Kasumi-1 (cell line): ENCODE measurements around the gene LYVE1.
A peak's percentile ranks its signal among the peaks of the same experiment; 100 is the strongest.

Experiments used
- DNase-seq, 2 experiments: peaks; one replicate each; lab custom pipeline; 2025; lab: John Stamatoyannopoulos, UW

Gene LYVE1

DNA sequence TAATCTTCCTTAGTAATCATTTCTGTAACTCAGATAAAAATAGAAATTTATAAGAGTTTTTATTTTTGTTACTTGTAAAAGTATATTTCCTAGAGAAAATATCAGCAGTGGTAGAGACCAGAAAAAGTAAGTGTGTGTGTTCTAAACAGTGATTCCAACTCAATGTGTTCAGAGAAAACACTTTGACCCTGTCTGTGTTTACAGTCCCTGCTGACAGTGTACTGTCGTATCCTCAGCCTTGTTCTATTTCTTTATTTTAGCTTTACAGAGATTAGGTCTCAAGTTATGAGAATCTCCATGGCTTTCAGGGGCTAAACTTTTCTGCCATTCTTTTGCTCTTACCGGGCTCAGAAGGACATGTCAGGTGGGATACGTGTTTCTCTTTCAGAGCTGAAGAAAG lies 10.2 kb downstream of the LYVE1 start:
- no peak for DNase-seq

DNA sequence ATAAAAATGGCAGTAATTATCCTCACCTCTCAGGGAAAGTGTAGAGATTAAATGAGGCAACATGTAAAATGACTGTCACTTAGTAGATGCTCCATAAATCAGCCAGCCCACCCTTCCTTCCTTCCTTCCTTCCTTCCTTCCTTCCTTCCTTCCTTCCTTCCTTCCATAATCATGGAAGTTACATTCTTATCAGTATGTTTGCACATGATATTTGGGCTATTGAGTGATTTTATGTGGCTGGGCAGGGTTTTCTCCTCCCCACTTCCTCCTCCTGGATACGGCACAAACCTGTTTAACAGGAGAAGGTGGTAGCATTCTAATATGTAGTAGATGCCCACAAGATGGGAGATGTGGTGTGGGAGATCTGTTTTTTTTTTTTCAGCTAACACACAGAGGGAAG lies 11.9 kb downstream of the LYVE1 start:
- DNase-seq = no peak

DNA sequence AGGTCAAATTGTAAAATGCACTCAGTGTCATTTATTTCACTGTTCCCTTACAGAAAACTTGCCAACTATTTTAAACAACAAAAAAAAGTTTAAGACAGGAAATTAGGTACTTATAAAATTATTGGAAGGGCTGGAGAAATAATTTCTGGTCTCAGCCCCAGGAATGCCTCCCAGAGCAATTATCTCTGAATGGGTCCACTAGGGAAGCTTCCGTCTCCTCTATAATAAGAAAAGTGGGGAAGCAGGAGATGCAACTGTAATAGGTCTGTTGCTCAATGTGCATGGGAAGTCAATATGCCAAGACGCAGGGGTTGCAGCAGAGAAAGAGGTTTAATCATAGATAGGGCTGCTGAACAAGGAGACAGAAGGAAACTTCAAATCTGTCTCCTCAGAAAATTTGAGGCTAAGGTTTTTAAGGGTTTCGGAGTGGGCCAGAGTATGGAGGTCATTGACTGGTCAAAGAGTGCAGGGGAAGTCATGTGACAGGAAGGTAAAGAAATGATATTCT lies 16.6 kb downstream of the LYVE1 start:
- no peak for DNase-seq

DNA sequence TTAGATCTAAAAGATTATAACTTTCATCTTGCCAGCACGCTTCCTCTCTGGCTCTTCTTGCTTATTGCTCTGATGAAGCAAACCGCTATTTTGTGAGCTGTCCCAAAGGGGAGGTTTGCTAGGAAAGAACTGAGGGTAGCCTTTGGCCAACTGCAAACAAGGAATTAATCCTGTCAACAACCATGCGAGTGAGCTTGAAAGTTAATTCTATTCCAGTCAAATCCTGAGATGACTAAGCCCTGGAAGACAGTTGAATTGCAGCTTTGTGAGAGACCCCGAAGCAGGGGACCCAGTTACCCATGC lies 17.2 kb downstream of the LYVE1 start:
- DNase-seq = no peak

DNA sequence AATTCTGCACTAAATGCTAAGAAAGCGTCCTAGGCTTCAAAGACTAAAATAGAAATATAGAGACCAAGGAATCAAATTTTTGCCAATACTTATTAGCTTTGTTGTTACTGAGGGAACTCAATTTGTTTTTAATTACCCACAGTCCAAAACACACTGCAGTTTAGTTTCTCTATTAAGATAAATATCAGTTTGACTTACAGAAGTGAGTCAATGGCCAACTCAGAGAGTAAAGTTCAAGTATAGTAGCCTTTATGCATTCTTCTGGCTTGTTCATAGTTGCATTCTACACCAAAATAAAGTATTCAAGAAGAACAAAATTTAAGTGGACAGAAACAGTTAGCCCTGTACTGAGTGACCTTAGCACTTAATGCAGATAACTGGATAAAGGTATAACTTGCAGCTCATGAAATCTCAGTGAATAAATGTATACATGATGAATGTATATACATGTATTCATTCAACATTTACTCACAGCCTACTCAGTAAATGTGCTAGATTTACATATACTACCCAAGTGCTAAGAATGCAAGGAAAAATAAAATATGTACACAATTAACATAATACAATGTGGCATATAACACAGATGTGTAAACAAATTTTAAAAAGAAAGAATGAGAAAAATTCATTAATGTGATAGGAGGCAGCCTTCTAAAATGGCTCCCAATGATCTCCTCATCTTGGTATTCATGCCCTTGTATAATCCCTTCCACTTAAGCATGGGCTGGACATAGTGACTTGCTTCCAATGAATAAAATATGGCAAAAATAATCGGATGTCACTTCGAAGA lies 17.8 kb downstream of the LYVE1 start:
- DNase-seq = no peak

DNA sequence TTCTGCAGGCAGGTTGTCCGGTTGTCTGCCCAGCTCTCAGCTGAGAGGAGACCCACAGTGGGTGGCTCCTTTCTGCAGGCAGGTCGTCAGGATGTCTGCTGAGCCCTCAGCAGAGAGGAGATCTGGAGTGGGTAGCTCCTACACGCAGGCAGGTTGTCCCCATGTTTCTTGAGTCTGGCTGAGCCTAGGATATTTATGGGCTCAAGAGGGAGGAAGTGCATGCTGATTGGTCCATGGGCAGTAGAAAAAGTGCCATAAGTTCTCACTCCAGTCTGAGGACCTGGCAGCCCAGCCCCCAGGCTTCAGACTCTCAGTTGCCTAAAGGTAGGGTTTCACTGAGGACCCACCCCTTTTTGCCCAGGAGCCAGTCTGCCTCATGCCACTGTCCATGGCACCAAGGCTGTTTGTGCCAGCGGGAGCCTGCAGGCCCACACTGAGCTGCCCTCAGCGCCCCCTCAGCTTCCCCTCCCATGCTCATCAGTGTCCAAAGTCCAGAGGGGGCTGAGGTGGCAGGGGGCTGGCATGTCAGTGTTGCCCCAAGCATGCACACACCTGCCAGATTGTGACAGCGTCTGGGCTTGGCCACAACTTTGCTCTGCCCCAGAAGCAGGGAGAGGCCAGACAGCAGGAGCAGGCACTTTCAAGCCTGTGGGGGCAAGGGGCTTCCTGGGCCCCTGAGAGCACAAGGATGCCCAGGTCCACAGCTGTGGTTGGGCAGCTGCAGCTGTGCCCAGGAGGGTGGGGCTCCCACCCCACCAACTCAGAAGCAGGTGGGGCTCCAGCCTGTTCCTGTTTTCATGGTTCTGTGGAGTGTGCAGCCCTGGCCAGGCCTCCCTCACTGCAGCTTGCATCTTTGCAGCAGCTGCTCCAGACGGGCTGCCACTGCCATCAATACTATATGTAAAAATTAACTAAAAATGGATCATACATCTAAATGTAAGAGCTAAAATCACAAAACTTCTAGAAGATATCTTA lies 23.7 kb downstream of the LYVE1 start:
- DNase-seq = no peak

DNA sequence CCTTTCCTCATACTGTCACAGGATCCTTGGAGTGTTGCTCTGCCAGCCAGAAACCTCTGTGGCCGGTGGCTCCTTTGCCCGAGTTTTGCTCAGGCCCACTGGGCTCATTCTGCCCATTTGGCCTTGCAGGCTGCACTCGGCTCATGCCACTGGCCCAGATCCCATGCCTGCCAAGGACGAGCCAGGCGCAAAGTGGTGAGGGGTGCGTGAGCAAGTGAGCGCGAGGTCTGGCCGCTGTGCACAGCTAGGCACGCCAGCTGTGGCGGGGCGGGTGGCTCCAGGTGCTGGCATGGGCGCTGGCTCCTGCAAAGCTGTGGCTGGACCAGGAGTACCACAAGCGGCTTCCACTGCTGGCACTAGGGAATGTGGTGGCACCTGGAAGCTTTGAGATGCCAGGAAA lies 24.7 kb downstream of the LYVE1 start:
- no peak for DNase-seq

DNA sequence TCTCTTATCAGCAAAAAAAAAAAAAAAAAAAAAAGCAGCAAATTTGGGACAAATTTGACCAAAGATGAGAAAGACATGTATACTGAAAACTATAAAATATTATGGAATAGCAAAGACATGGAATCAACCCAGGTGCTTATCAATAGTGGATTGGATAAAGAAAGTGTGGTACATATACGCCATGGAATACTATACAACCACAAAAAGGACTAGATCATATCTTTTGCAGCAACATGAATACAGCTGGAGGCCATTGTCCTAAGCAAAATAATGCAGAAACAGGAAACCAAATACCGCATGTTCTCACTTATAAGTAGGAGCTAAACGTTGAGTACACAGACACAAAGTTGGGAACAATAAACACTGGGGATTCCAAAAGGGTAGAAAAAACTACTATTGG lies 25.7 kb downstream of the LYVE1 start:
- no peak for DNase-seq

DNA sequence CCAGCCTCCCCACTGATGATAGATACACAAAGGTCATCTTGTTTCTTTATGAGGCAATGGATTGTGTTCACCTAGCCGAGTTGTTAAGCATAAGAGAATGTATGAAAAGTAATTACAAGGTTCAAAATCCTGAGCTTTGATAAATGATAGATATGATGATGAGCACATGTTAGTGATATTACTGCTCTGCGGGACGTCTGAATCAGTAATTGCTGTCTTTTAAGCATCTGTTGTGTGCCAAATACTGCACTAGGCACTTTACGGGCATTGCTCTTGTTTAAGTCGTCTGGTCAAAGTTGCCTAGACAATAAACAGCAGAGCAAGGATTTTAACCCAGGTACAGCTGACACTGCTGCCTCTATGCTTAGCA lies 26.9 kb downstream of the LYVE1 start:
- DNase-seq = no peak

DNA sequence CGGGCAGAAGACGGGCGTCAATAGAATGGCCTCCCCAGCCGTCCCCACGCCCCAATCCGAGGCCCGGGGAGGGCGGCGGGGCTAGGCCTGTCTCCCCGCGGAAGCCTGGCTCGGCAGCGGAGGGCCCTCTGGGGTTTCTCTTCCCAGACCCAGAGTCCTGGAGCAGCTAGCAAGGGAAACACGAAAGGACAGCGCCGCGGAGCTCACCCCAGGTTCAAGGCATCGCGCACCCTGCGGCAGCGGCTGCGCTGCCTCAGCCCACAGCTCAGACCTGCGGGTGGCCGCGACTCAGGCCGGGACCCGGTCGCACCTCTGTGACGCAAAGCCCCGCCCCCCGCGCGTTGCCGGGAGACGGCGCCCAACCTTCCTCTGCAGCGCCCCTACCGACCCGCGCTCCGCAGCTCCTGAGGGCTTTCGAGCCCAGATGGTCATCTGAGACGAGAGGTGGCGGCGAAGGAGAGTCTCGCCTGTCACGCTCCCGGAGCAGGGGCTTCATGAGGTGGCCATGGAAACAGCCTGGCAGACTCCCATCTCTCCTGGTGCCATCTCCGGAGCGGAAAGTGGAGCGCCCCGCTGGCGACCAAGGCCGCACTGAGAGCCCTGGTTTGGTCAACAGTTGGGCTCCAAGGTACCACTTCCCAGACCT lies 27.4 kb downstream of the LYVE1 start, which contains the start of gene RNF141:
Gene RNF141 (minus strand): TSS at position 273 of the 646 bp plus-strand sequence. CDS start 7,029 bp downstream, outside the sequence.
- peak; percentile 86 to 89 for DNase-seq

DNA sequence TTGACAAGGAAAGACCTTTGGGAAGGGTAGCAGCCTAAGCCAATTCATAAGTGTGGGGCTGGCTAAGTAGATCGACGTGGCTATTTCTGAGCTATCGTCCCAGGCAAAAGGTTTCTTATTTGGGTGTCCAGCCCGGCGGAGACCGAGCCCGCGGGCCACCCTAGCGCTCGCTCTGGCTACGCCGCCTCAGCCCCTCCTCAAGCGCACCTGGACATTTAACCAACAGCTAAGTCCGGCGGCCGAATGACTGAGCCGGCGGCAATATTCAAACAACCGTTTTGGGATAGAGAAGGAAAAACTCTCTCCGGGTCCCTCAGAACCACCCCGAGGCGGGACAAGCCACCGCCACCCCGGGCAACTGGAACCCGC lies 27.9 kb downstream of the LYVE1 start:
- DNase-seq = peak; percentile 5 to 19

DNA sequence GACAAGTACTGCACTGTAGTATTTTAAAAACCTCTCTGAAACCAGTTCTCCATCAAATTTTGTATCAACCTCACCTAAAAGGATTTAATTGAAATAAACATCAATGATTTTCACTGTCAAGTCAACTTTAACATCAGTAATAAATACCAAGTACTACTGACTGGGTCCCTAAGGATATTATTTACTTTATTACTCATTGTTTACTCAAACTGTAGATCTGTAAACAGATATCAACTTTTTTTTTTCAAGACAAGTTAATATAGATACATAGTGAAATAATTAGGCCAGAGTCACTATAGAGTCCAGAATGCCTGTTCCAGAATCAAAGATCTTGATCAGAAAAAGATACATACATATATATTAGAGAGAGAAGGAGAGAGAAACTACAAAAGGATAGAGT lies 29.1 kb downstream of the LYVE1 start:
- no peak for DNase-seq

DNA sequence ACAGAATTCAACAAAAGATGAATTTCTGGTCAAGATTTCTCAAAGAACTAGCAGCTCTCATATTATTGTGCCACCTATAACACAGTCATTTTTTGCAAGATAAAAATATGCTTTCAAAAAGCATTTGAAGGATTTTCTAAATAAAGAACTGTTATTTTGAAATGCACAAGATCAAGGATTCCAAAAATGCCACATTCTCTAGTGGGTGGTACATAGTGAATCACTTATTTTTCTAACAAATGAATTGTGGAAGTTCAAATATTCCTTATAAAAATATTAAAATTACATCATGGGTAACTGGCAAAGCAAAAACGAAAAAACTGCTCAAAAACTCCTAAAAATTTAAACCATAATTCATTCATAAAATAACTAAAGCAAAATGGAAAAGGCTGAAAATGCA lies 29.5 kb downstream of the LYVE1 start:
- DNase-seq = no peak

DNA sequence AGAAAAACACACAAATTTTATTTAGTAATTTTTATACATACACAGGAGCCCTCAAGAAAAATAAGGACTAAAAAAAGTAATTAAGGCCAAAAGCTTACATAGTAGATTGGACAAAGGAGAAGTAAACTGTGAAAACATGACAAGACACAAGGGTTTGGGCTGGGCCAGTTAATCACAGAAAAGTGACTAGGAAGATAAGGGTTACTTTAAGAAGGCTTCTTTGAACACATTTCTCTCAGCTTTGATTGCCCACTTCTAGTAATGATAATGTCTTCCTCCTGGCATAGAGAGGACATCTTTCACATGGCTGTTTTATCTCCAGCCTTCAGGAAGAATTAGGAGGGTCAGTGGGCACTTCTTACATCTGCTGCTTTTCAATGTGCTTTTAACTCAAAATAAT lies 30.9 kb downstream of the LYVE1 start:
- no peak for DNase-seq

DNA sequence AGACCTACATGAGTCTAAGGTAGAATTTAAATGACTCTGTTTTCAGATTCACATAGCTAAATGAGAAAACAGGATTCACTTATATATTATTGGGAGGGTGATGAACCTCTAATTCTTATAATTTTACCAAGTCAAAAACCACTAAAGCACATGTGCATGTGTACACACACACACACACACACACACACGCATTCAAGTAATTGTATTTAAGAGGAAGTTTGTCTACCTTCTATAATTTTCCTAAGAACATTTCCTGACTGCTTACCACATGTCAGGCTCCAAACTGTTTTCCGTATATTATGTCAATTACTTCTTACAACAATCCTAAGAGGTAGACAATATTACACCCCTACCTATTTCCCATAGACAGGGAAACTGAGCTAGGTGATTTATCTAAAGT lies 34.1 kb downstream of the LYVE1 start:
- DNase-seq = peak in 1 of 2 experiments; percentile 28

DNA sequence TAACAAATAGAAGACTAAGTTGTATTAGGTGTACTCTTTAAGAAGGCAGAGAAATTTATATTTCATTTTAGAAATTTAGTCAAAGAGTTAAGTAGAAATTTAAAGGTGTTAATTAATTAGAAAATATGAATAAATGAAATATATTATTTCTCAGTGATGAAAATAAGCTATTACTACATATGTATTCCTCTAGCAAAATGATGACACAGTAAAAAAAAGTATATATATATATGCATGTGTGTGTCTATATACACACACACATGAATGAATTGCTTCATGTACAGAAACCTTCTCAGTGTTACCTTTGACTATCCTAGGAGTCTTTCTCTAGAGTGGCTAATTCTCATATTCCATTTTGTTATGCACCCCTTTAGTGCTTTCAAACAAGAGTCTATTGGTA lies 35.1 kb downstream of the LYVE1 start:
- DNase-seq = no peak

DNA sequence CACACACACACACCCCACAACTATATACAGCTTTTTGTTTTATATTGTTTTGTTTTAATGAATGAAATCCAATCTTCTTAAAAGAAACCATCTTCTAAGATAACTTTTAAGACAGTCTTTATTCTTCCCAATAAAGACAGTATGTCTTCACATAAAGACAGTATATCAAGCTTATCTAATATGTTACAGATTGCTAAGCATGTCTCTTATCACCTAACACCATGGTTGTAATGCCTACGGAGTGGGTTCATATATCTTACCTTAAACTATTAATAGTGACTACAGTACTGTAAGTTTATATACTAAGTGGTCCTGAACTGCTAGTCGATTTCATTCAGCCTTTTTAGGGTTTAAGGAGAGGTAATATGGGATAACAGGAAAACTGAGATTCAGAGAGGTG lies 35.9 kb downstream of the LYVE1 start:
- no peak for DNase-seq

DNA sequence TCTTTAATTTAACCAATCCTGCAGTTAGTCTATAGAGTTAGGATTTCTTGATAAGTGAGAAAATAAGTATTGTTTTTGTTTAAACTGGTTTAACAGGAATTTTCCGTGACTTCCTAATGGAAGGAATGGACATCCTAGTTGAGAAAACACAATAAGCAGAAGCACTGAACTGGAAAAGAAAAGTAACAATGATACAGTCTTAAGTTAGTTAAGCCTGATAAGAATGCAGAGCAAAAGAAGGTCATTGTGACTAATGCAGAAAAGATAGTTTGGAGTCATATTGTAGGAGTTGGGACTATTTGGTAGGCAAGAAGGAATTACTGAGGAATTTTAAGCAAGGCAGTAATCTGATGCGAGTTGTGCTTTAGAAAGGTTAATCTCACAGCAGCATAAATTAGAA lies 39.2 kb downstream of the LYVE1 start:
- no peak for DNase-seq

DNA sequence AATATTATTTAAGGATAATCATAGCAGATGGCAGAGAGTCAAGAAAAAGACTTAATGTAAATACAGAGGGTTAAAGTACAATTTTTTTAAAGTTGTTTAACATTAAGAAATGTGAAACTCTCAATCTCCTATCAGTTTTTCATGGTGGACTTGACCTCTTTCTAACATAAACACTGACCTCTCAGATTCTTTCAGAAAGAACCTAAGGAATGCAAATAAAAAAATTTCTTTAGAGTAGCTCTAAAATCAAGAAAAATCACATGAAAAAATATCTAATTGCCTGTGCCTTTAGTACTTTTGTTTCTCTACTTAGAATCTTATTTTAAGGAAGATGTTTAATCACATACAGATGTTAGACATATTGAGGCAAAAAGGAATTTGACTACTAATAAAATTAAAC lies 40.3 kb downstream of the LYVE1 start:
- DNase-seq = no peak

DNA sequence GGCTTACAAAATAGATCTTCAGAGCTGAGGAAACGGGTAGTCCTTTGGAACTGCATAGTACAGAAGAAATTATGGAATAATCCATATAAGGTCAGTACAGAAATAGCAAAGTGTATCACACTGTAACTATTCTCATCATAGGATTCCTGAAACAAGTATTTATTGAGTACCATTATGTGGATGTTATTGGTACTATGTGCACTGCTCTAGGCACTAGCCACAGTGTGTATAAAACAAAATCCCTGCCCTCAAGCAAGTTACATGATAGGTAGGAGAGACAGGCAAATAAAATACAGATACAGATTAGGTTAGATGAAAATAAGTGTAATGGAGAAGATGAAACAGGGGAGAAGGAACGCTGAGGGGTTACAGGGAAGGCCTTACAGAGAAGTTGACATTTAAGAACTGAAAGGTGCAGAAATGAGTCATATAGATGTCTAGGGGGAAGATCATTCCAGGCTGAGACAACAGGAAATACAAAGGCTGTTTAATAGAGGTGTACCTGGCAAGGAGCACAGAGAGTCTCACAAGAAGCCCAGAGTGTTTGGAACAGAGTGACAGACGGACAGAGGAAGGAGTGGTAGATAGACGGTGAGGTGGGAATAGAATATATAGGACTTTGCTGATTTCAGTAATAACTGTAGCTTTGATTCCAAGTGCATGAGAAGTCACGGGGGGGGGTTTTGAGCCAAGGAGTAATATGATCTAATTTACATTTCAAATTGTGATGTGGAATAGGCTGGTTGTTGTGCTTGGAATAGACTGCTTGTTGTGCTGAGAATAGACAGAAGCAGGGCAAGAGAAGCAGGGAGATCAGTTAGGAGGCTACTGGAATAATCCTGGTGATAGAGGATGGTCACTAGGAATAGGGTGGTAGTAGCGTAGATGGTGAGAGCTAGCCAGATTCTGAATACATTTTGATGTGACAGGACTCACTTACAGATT lies 41.2 kb downstream of the LYVE1 start:
- DNase-seq = no peak

DNA sequence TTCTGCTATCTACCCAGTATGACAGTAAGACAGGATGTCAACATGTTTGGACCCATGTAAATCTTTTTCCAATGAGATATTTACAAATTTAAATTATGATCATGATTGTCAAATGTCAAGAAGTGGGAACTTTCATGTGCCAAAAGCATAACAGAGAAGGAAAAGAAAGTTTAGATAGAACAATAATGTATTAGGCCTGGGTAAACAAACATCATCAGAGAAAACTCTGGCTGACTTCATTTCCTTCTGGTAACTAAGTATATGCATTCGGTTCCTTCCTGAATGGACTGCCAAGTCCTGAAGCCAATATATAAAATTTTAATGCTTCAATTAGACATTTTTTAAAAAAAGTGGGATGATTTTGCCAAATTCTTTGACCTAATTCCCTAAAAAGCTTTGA lies 44.0 kb downstream of the LYVE1 start:
- DNase-seq = no peak

DNA sequence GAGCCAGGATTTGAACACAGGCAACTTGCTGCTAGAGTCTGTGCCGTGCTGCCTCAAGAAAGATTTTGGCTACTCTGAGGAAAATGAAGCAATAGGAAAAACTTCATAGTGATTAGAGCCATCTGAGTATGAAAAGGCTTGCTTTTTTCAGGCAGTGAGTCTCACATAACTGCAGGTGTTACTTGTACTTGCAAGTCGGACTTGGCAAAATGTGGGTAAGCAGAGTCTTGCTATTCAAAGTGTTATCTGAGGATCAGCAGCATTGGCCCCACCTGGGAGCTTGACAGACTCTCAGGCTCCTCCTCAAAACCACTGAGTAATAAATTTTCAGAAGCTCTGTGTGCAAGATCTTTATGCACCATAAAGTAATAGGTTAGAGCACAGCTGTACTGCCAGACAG lies 45.5 kb downstream of the LYVE1 start:
- DNase-seq = no peak
